AG04449 (cell line): Measurements from ENCODE around the gene ARID2.

Source experiments
- CTCF ChIA-PET: fragments of 350-600 bp; formaldehyde crosslinking; extraction: SDS; loops from one replicate; lab custom pipeline; 2021; ENCODE audit warnings: antibody characterized with exemption; lab: Yijun Ruan, JAX
- POLR2A ChIA-PET: fragments of 400-600, 350-600 bp; formaldehyde crosslinking; extraction: SDS; loops from one replicate; lab custom pipeline; 2020; ENCODE audit warnings: antibody characterized with exemption, inconsistent platforms; lab: Yijun Ruan, JAX
- DNase-seq: peaks from one replicate; pipeline ENCODE4 v3.0.0-alpha.2; 2010; ENCODE audit warnings: low read depth, low spot score
- H3K4me3 ChIP-seq: 2 replicates; pipeline ENCODE4 v1.5.1; 2011; ENCODE audit warnings: low read depth, mild to moderate bottlenecking, control low read depth, low read length
- CTCF ChIP-seq: IDR thresholded peaks from one replicate; pipeline ENCODE4 v1.5.1; 2011; ENCODE audit warnings: mild to moderate bottlenecking, moderate library complexity, low read length, control low read depth, inconsistent platforms; ENCODE audit not compliant: insufficient read depth; ENCODE audit errors: missing control alignments

Gene ARID2

GRCh38 chr12:45893240-45893639 is 163.7 kb downstream of the ARID2 start:
- no peak overlapping the region for H3K4me3 ChIP-seq
- TF ChIP-seq CTCF: no peak
- POLR2A ChIA-PET: no interaction called here
- no peak for DNase-seq
- CTCF ChIA-PET: interaction anchor here (1.0 to 1.1 kb wide), 4 partner anchors 9 to 25 kb away, joined by 3 read pairs; no protein-coding TSS in a partner anchor

GRCh38 chr12:45895961-45896360 is 166.5 kb downstream of the ARID2 start:
- POLR2A ChIA-PET: no interaction called here

GRCh38 chr12:45898094-45898493 is 168.6 kb downstream of the ARID2 start:
- ChIA-PET POLR2A (no interaction called here), CTCF (no interaction called here)
- no peak overlapping the region for H3K4me3 ChIP-seq
- TF ChIP-seq CTCF: no peak
- no peak for DNase-seq

More at GRCh38 chr12:45895961-45896360, 166.5 kb downstream of the ARID2 start:
- DNase-seq: no peak
- CTCF ChIA-PET: interaction anchor here (1.4 kb wide), 1 partner anchor 9 kb away, joined by 4 read pairs; no protein-coding TSS in a partner anchor
- TF ChIP-seq CTCF: no peak
- H3K4me3 ChIP-seq: no peak overlapping the region

GRCh38 chr12:45907955-45908354 is 178.4 kb downstream of the ARID2 start:
- POLR2A ChIA-PET: no interaction called here
- CTCF ChIA-PET: interaction anchor here (1.1 kb wide), 1 partner anchor 16 kb away, joined by 3 read pairs; no protein-coding TSS in a partner anchor
- no peak for DNase-seq
- TF ChIP-seq CTCF: no peak
- H3K4me3 ChIP-seq: no peak overlapping the region

GRCh38 chr12:45909041-45909713 is 179.7 kb downstream of the ARID2 start:
- TF ChIP-seq CTCF: no peak
- ChIA-PET POLR2A (no interaction called here), CTCF (no interaction called here)
- no peak overlapping the region for H3K4me3 ChIP-seq
- no peak for DNase-seq

- DNase-seq: no peak
- CTCF ChIA-PET: interaction anchor here (1.0 kb wide), 1 partner anchor 77 kb away, joined by 3 read pairs; the partner anchor contains the start of gene SCAF11
- POLR2A ChIA-PET: no interaction called here
- no peak overlapping the region for H3K4me3 ChIP-seq
- no peak for TF ChIP-seq CTCF
Measured at GRCh38 chr12:45912774-45913173, 183.3 kb downstream of the ARID2 start.
